Omental fat pad (tissue), 4 donors: ENCODE data around the gene CD200R1L. TPM values are rescaled to one million over a fixed set of nuclear protein-coding genes. Genes with fewer than 3 reads are reported as not detected.

Experiments used
- ATAC-seq: fragments of 150-250 bp; one replicate; pipeline ENCODE4 v1.9.1; 2016; ENCODE audit warnings: mild to moderate bottlenecking, moderate library complexity; ENCODE audit not compliant: low FRiP score
- DNase-seq: peaks from one replicate; pipeline ENCODE4 v3.0.0-alpha.2; 2019; ENCODE audit warnings: low spot score
- CTCF ChIP-seq, 3 donors: fragments of 450-650 bp; IDR thresholded peaks; one replicate each; pipeline ENCODE4 v1.5.1; 2016 to 2017; ENCODE audit warnings: antibody characterized with exemption in 3 of 3, mild to moderate bottlenecking in 3 of 3, moderate library complexity in 2 of 3
- total RNA-seq, 4 donors: library from RNA; depleted of rRNA; stranded (reverse); fragments of >200 nt; gene quantifications; one replicate each; pipeline ENCODE4 v1.1.0, GENCODE V29; 2016

Gene CD200R1L
- total RNA-seq, 4 donors from 2014 or later: not detected

- DNase-seq (no peak), ATAC-seq (no peak)
- TF ChIP-seq CTCF (IDR thresholded peaks at IDR 0.05): no peak
Measured at GRCh38 chr3:112875561-112875960, 28.9 kb upstream of the CD200R1L start.

DNA sequence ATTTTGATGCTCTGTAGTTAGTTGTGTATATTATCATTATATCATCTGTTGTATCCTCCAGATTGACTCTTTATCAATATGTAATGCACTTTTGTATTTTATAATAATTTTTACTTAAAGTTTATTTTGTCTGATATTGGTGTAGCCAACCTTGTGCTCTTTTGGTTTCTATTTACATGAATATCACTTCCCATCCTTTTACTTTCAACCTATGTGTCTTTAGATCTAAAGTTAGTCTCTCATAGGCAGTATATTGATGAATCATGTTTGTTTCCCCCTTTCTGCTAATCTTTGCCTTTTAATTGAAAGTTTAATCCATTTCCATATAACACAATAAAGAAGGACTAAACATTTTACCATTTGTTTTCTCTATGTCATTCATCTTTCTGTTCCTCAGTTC is 28.1 kb upstream of the CD200R1L start:
- TF ChIP-seq CTCF (IDR thresholded peaks at IDR 0.05): no peak
- ATAC-seq: no peak
- no peak for DNase-seq

GRCh38 chr3:112873632-112874031 is 27.0 kb upstream of the CD200R1L start:
- no peak for TF ChIP-seq CTCF (IDR thresholded peaks at IDR 0.05)
- DNase-seq: no peak

GRCh38 chr3:112871735-112872134 is 25.1 kb upstream of the CD200R1L start:
- ATAC-seq (no peak), DNase-seq (no peak)
- no peak for TF ChIP-seq CTCF (IDR thresholded peaks at IDR 0.05)

More at GRCh38 chr3:112873632-112874031, 27.0 kb upstream of the CD200R1L start:
- no peak for ATAC-seq

GRCh38 chr3:112865757-112866156 is 19.1 kb upstream of the CD200R1L start:
- no peak for TF ChIP-seq CTCF (IDR thresholded peaks at IDR 0.05)
- DNase-seq (no peak), ATAC-seq (no peak)

- no peak for ATAC-seq
- DNase-seq: no peak
- no peak for TF ChIP-seq CTCF (IDR thresholded peaks at IDR 0.05)
Measured at GRCh38 chr3:112860898-112861297, 14.2 kb upstream of the CD200R1L start.

DNA sequence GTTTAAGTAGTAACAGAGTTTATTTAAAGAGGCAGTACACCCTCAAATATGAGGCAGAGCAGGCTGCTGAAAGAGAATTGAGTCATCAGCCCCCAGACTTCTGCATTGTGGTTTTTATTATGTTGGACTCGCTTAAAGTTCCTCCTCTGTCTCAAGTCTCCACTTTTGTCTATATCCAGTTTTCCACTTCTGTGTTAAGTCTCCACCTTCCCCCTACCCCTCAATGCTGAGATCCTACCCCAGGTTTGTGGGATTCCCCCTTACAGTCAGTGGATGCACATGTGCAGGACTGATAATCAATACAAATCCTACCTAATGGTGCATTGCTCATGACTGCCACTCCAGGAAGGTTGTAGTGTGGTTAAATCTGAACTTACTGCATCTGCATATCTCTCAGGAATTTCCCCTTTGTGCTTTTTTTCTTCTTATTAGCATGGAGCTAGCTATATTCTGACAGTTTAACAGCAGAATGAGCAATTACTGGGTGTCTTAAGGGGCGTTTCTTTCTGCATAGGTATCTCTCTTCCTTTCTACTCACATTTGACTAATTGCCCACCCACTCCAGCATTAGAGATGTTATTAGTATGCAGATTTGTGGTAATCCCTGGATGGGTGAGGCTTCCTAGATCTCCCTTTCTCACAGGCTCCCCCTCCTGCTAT is 11.9 kb upstream of the CD200R1L start:
- TF ChIP-seq CTCF (IDR thresholded peaks at IDR 0.05): no peak
- ATAC-seq (no peak), DNase-seq (no peak)
